GM19023 (cell line): ENCODE results near the gene DHRSX.
"Not testable (repeated sequence)": the region's sequence is repeated elsewhere in the genome, so short reads cannot be mapped to it uniquely, and the experiment has no call there.

Experiments used
- ATAC-seq: cut with Tn5 transposase; IDR thresholded peaks from one replicate; pipeline ENCODE4 v1.9.1; 2021; ENCODE audit warnings: mild to moderate bottlenecking, moderate library complexity; ENCODE audit not compliant: unreplicated experiment

The DHRSX gene

DNA sequence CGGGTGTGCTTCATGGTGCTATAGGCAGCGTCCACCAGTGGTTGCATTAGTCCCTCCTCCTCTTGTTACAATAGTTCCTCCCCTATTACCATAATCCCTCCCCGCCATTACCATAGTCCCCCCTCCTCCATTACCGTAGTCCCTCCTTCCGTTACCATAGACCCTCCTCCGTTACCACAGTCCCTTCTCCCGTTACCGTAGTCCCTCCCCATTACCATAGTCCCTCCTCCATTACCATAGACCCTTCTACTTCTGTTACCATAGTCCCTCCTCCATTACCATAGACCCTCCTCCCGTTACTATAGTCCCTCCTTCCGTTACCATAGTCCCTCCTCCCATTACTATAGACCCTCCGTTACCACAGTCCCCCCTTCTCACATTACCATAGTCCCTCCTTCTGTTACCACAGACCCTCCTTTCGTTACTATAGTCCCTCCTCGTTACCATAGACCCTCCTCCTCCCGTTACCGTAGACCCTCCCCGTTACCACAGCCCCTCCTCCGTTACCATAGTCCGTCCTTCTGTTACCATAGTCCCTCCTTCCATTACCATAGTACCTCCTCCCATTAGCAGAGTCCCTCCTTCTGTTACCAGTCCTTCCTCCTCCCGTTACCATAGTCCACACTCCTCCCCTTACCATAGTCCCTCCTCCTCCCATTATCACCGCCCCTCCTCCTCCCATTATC lies 129.6 kb downstream of the DHRSX start:
- no peak for ATAC-seq

DNA sequence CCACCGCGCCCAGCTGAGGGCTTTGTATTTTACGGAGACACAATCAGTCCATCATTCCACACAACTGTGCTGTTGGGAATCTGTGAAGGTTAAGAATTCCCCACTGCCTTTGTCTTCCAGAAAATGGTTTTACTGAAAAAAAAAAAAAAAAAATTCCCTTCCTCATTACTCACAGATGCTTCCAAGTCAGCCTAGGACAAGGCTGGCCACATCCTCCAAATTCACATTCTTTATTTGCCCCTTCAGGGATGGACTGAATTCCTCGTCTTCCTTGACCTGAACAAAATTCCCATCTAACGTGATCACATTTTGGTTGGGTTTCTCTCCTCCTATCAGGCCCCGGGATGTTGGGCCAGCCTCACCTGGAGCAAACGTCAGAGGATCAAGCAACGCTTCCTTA lies 130.3 kb downstream of the DHRSX start:
- ATAC-seq = no peak

DNA sequence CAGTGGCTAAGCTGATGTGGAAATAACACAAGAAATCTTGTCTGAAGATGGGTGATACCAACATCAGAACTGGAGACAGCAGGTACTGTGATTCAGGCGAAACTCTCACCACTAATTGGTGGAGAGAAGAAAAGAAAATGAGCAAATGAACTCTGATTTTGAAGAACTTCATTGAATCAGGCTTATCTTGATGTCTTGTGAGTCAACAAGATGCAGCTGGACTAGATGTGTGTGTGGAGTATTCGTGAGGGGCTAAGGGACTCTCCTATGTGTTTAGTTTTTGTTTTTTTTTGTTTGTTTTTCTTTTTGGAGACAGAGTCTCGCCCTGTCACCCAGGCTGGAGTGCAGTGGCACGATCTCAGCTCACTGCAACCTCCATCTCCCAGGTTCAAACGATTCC lies 131.6 kb downstream of the DHRSX start:
- no peak for ATAC-seq

DNA sequence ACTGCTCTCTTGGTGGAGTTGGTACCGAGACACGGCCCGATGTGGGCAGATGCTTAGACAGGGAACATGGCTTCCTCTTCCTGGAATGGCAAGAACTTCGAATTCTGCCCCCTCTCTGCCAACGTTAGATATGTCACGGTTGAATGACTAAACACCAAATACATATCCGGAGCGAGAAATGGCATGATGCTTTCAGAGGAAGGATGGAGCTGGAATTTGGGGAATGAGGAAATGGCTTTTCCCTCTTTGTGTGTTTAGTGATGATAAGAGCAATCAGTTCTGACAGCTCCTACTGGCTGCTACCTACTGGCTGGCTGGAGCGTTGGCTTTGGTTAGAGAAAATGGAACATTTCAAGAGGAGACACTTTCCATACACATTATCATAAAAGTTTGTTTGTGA lies 140.0 kb downstream of the DHRSX start:
- no peak for ATAC-seq

DNA sequence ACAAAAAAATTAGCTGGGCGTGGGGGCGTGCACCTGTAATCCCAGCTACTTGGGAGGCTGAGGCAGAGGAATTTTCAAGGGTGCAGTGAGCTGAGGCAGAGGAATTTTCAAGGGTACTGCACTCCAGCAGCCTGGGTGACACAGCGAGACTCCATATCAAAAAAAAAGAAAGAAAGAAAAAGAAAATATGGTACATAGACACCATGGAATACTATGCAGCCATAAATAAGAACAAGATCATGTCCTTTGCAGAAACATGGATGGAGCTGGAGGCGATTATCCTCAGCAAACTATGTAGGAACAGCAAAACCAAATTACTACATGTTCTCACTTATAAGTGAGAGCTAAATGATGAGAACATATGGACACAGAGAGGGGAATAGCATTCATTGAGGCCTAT lies 141.3 kb downstream of the DHRSX start:
- ATAC-seq = not testable (repeated sequence)

DNA sequence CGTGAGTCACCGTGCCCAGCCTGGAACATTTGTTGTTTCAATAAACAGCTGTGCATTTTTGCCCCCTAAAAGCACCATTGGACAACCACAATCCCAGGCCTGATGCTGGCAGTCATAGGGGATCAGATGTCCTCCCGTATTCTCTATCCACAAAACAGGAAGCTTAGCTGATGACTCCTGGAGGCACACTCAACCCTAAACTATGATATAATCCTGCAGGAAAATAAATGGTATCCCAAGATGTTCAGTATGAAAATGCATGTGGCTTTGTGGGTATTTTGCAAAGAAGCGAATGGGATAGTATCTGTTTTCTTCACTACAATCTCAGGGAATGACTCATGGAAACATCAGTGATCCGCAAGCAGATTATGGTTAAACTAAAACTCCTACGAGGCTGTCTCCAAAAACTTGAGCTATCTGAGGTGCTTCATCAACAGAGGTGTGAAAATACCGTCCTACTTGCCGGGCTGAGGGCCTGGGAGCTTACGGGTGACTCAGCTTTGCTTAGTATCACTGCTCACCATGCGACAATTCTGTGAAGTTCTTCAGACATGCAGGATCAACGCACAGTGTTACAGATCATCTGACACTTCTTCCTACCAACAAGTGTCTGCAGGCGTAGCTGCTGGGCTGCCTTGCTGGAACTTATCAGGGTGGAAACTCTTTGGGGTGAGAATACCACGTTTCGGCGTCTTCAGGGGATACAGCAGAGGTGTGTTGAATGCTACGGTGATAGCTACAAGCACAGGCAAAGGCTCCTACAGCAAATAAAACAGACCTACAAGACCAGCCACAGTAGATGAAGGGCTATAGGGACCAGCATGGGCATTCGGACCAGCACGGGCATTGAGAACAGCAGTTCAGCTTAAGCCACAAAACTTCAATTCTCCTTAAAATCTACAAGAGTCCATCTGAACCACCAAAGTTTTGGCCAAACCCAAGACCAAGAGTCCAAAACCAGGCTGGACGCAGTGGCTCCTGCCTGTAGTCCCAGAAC lies 148.5 kb downstream of the DHRSX start:
- no peak for ATAC-seq

DNA sequence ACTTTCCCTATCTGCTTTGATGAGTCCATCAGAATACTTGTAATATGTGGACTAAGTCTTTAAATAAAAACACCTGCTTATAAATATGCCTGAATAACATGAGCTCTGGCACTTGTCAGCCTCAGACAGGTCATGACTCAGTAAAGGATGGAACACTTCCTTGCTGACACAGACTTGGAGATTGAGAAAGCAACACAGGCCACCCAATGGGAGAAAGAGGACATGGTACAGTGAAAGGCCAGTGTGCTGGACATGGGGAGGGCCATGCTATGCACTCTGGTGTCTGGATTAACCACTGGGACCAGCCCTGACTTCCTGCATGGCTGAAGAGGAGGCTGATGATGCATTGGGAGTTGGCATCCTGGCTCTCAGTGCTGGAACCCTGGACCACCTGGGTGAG lies 149.5 kb downstream of the DHRSX start:
- no peak for ATAC-seq

DNA sequence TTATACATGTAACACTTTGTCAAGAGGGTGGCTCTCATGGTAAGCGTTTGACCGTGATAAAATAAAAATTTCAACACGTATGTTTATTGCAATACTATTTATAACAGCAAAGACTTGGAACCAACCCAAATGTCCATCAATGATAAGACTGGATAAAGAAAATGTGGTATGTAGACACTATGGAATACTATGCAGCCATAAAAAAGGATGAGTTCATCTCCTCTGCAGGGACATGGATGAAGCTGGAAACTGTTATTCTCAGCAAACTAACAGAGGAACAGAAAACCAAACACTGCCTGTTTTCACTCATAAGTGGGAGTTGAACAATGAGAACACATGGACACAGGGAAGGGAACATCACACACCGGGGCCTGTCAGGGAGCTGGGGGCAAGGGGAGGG lies 150.1 kb downstream of the DHRSX start:
- not testable (repeated sequence) for ATAC-seq

DNA sequence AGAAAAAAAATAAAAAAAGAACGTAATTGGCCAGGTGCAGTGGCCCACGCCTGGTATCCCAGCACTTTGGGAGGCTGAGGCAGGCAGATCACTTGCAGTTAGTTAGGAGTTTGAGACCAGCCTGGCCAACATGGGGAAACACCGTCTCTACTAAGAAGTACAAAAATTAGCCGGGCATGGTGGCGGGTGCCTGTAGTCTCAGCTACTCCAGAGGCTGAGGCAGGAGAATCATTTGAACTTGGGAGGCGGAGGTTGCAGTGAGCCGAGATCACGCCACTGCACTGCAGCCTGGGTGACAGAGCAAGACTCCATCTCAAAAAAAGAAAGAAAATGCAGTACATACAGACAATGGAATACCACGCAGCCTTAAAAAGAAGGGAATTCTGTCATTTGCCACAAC lies 150.7 kb downstream of the DHRSX start:
- ATAC-seq = not testable (repeated sequence)

DNA sequence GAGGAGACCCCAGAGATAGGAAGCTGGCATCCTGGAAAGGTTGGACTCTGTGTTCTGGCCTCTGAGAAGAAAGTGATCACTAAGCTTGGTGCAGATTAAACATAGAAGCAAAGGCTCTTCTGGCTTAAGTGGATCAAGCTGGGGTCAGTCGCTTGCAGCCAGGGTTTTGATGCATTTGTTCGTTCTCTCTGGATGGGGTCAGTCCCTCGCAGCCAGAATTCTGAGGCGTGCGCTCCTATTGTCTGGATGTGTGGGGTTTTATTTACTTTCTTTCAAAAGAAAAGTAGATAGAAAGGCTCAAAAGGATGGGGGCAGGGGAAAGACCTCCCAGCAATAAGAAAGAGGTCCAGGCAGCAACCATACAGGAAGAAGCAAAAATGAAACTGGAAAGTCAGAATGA lies 152.6 kb downstream of the DHRSX start:
- ATAC-seq = no peak

DNA sequence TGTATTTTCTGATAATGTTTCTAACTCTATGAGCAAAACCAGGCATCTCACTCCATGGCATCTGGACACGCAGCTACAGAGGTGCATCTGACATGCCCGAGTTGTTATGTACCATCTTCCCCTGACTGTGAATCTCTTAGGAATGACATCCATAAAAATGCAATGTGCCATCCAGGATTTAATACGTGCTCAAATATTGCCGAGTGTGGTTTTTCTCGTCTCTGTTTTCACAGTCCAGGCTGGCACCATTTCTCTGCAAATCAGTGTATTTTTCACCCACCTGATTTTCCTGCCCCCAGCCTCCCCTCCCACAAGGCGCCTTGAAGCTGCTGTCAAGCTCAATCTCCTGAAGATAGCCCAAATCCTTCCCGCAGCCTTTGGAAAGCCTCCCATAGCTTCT lies 154.6 kb downstream of the DHRSX start:
- ATAC-seq = no peak

DNA sequence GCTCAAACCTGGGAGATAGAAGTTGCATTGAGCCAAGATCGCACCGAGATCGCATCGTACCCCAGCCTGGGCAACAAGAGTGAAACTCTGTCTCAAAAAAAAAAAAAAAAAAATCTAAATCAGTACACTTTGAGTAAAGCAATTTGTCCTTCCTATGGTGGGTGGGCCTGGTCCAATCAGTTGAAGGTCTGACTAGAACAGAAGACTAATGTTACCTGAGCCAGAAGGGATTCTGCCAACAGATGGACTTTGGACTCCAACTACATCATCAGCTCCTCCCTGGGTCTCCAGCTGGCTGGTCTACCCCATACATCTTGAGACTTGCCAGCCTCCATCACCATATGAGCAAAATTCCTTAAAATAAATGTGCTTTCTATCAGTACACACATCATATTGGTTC lies 155.2 kb downstream of the DHRSX start:
- no peak for ATAC-seq

DNA sequence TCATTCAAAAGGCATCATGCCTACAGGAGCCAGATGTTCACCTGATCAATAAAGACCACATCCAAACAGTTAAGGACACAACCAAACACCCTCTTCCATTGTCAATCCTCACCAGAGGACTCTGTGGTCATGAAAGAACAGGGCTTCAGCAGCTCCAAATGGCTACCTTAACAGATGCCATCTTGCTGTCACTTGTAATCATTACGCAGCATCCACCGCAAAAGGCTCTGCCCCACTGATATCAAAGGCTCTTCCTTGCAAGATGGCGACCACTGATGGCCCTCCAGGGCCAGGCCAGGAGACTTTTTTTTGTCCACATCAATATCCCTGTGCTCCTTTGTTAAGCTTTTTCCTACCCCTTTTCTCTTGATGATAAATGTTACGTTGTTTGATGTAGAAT lies 157.4 kb downstream of the DHRSX start:
- no peak for ATAC-seq

DNA sequence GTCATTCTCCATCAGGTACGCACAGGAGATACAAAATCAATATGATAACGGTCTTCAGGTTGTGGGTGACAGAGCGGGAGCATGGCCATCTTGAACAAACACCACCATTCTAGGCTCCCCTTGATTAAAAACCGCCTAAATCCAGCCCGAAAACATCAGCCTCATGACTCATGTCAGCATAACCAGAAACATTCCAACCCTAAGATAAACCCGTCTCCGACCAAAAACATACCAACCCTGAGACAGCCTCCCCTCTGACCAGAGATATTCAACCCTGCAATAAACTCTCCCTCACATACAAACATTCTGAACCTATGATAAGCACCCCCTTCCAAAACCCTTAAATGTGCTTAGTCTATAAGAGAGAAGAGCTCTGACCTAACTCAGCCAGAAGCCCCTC lies 157.9 kb downstream of the DHRSX start:
- no peak for ATAC-seq

DNA sequence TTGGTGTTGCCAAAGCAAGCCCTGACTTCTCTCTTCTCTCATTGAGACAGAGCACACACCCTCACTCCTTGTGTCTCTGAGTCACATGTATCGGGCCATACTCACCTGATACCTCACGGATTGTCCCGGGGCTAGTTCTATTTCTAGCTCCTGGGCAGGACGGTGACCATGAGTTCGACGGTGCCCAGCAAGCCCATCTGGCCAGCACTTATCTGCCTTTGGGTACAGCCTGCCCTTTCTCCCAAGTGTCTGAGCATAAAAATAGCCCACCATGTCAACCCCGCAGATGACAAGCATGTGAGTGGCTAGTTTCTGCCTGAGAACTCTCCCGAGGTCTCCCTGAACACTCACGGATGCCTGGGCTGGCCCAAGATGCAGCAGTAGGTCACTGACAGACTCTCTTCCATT lies 158.5 kb downstream of the DHRSX start:
- ATAC-seq = no peak

DNA sequence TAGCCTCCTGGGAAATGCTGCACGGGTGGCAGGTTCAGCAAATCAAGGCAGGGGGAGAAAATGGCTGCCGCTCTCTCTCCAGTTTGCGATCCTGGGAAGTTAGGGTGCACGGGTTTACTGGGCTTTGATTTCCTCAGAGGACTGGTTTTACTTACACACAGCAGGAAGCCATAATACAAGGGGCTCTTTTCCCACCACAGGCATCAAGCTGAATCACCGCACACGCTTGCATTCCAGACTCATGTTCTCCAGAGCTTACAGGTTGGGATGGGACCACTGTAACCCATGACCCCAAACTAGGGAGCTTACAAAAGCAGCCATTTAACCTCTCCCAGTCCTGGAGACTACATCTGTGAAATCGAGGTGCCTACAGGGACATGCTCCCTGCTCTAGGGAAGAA lies 159.8 kb downstream of the DHRSX start:
- ATAC-seq = no peak

DNA sequence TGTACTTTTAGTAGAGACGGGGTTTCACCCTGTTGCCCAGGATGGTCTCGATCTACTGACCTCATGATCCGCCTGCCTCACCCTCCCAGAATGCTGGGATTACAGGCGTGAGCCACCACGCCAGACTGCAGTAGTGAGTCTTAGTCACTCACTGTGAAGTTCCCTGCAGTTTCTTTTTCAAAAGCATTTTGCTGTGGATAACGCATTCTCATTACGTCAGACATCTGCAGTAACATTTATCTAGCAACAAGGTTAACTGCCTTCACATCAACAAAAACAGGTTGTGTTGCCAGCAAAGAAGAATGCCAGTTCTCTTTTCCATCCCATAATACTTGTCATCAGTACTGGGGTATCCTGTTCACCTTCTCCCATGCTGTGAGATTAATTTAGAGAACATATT lies 164.6 kb downstream of the DHRSX start:
- ATAC-seq = no peak

DNA sequence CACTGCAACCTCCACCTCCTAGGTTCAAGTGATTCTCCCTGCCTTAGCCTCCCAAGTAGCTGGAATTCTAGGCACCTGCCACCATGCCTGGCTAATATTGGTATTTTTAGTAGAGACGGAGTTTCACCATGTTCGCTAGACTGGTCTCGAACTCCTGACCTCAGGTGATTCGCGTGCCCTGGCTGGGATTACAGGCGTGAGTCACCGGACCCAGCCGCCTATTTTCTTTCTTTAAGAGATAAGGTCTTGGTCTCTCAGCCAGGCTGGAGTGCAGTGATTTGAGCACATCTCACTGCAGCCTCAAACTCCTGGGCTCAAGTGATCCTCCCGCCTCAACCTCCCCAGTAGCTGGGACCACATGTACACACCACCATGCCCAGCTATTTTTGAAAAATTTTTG lies 166.5 kb downstream of the DHRSX start:
- ATAC-seq = no peak

DNA sequence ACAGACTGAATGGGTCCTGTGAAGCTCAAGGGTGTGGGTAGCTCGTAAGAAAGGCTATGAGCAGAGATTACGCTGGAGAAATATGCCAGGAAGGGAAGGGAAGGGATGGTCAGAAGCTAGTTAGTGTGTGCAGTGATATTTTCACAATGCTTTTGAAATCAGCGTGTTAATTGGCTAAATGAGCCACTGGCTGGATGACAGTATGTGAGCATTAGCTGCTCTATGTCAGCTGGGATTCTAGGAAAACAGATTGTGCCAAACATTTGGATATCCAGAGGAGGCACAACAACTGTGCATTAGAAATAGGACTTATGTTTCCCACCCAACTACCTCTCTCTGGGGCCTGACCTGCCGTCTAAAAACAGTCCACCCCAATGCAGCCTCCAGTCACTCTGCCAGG lies 168.5 kb downstream of the DHRSX start:
- ATAC-seq = no peak

DNA sequence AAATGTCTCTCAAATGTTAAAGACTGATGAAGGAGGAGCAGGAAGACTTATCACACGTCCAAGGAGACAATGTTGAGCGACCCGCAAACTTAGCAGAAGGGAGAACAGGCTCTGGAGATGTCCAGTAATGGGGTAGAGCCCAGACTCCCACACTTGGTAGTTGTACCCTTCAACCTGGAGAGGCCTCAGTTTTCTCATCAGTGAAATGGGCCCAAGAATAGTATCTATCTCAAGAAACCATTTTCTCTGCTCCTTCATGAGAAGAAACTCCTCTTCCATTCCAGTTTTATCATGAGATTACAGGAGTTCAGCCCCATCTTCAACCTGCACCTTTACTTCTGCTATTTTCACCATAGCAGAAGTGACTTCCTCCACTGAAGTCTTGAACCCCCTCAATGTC lies 169.9 kb downstream of the DHRSX start:
- ATAC-seq = no peak

DNA sequence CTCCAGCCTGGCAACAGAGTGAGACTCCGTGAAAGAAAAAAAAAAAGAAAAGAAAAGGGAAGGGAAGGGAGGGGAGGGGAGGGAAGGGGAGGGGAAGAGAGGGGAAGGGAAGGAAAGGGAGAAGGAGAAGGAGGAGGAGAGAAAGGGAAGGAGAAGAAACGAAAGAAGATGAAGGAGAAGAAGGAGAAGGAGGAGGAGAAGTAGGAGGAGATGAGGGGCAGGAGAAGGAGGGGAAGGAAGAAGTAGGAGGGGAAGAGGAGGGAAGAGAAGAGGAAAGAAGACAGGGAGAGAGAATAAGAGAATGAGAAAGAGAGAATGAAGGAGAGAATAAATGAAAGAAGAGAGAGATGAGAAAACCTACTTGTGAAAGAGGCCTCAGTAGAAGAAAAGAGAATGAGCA lies 170.3 kb downstream of the DHRSX start:
- no peak for ATAC-seq

DNA sequence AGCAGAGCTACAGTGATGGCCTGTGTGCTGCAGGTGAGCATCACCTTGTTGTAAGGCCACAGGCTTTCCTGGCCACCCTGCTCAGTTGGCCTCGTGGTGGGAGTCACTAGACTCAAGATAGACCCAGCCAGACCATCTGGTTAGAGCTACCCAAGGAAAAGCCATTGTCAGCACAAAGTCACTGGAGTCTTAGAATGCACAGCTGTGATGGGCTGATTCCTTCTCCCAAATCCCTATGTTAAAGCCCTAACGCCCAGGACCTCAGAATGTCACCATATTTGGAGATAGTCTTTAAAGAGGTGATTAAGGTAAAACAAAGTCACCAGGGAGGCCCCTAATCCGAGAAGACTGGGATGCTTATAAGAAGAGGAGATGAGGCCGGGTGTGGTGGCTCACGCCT lies 173.4 kb downstream of the DHRSX start:
- no peak for ATAC-seq
